ENCODE results near the gene GTPBP6.
"Not testable (repeated sequence)": the region's sequence is repeated elsewhere in the genome, so short reads cannot be mapped to it uniquely, and the experiment has no call there.

GTPBP6 gene

GRCh38 chrX:351736-352135 lies 33.1 kb upstream of the GTPBP6 start:
- DNase-seq: no peak

- not testable (repeated sequence) for DNase-seq
Observed at GRCh38 chrX:351324-351641, 32.7 kb upstream of the GTPBP6 start.

- no peak for DNase-seq
Observed at GRCh38 chrX:350534-351323, 32.1 kb upstream of the GTPBP6 start.

GRCh38 chrX:350148-350533 lies 31.5 kb upstream of the GTPBP6 start:
- no peak for DNase-seq

GRCh38 chrX:349702-350101 lies 31.1 kb upstream of the GTPBP6 start:
- no peak for DNase-seq

- no peak for DNase-seq
Observed at GRCh38 chrX:349196-349595, 30.6 kb upstream of the GTPBP6 start.

- no peak for DNase-seq
Observed at GRCh38 chrX:348461-349117, 30.0 kb upstream of the GTPBP6 start.

- no peak for DNase-seq
Observed at GRCh38 chrX:347351-348117, 28.9 kb upstream of the GTPBP6 start.

- no peak for DNase-seq
Observed at GRCh38 chrX:346034-346813, 27.6 kb upstream of the GTPBP6 start.

- no peak for DNase-seq
Observed at GRCh38 chrX:345020-345925, 26.7 kb upstream of the GTPBP6 start.

GRCh38 chrX:344371-344901 lies 25.8 kb upstream of the GTPBP6 start:
- DNase-seq: no peak

- no peak for DNase-seq
Observed at GRCh38 chrX:341541-342101, 23.0 kb upstream of the GTPBP6 start.

- DNase-seq: no peak
Observed at GRCh38 chrX:340641-341423, 22.2 kb upstream of the GTPBP6 start.

GRCh38 chrX:340121-340520 lies 21.5 kb upstream of the GTPBP6 start:
- no peak for DNase-seq

- no peak for DNase-seq
Observed at GRCh38 chrX:338836-339400, 20.3 kb upstream of the GTPBP6 start.

GRCh38 chrX:338281-338835 lies 19.8 kb upstream of the GTPBP6 start:
- DNase-seq: no peak

GRCh38 chrX:337331-337831 lies 18.8 kb upstream of the GTPBP6 start:
- DNase-seq: no peak

- DNase-seq: no peak
Observed at GRCh38 chrX:336227-336626, 17.6 kb upstream of the GTPBP6 start.

- no peak for DNase-seq
Observed at GRCh38 chrX:335758-336155, 17.2 kb upstream of the GTPBP6 start.
